SK-N-SH (cell line): ENCODE measurements around the gene RPL39.

Experiments
- CTCF ChIP-seq: fragments of 200-600 bp; sonication (generic); IDR thresholded peaks from 2 replicates; pipeline ENCODE4 v1.6.1; 2017; ENCODE audit warnings: antibody characterized with exemption, mild to moderate bottlenecking, moderate library complexity
- EP300 ChIP-seq, 2 experiments: IDR thresholded peaks; 2 replicates each; pipeline versions ENCODE4 v1.4.0 to v1.6.1; 2012; ENCODE audit warnings: borderline replicate concordance in 1 of 2, low read depth in 1 of 2, low read length in 1 of 2
- FOXJ3 ChIP-seq: sonication (generic); formaldehyde crosslinking; IDR thresholded peaks from 2 replicates; pipeline ENCODE4 v1.5.1; 2020; ENCODE audit warnings: mild to moderate bottlenecking, missing genetic modification reagents
- GATA2 ChIP-seq: sonication (generic); formaldehyde crosslinking; IDR thresholded peaks from 2 replicates; pipeline ENCODE4 v1.5.0; 2020; ENCODE audit warnings: mild to moderate bottlenecking, missing genetic modification reagents
- JUND ChIP-seq: IDR thresholded peaks from 2 replicates; pipeline ENCODE4 v1.4.0; 2012
- PBX3 ChIP-seq: IDR thresholded peaks from 2 replicates; pipeline ENCODE4; 2012
- POLR2AphosphoS5 ChIP-seq: IDR thresholded peaks from 2 replicates; pipeline ENCODE4 v1.6.1; 2012; ENCODE audit warnings: low read depth, low read length
- TF ChIP-seq, protein P1 (sequence below): IDR thresholded peaks from 2 replicates; pipeline ENCODE4 v1.4.0; 2012; ENCODE audit warnings: low read depth, borderline replicate concordance

GRCh38 chrX:119784747-119785446 lies 6.5 kb downstream of the RPL39 start:
- TF ChIP-seq POLR2AphosphoS5, result no peak; the same call in 1 of the 2 replicates
- TF ChIP-seq CTCF, result peak; percentile 62
- TF ChIP-seq FOXJ3 (CRISPR knock-in tag), result no peak
- TF ChIP-seq PBX3, result no peak
- no peak for TF ChIP-seq JUND
- TF ChIP-seq, protein P1, sequence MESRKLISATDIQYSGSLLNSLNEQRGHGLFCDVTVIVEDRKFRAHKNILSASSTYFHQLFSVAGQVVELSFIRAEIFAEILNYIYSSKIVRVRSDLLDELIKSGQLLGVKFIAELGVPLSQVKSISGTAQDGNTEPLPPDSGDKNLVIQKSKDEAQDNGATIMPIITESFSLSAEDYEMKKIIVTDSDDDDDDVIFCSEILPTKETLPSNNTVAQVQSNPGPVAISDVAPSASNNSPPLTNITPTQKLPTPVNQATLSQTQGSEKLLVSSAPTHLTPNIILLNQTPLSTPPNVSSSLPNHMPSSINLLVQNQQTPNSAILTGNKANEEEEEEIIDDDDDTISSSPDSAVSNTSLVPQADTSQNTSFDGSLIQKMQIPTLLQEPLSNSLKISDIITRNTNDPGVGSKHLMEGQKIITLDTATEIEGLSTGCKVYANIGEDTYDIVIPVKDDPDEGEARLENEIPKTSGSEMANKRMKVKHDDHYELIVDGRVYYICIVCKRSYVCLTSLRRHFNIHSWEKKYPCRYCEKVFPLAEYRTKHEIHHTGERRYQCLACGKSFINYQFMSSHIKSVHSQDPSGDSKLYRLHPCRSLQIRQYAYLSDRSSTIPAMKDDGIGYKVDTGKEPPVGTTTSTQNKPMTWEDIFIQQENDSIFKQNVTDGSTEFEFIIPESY, result no peak
- no peak for TF ChIP-seq EP300 (IDR thresholded peaks at IDR 0.05; ENCODE audit: borderline replicate concordance in 1 of 2, low read depth in 1 of 2, low read length in 1 of 2)
- no peak for TF ChIP-seq GATA2 (CRISPR knock-in tag)
